B cell (primary cell): ENCODE results near the gene ZMAT2. TPM values are rescaled to one million over a fixed set of nuclear protein-coding genes. Genes with fewer than 3 reads are reported as not detected.

Experiments
- ATAC-seq: fragments of 200-7000 bp; cut with Tn5 transposase; one replicate; pipeline ENCODE4 v1.10.0; 2021; ENCODE audit warnings: low read depth, mild to moderate bottlenecking, moderate number of reproducible peaks, moderate library complexity
- CTCF ChIA-PET: fragments of 350-600 bp; sonication (Branson Sonifier 250); formaldehyde crosslinking; loops from one replicate; lab custom pipeline; 2021; ENCODE audit warnings: antibody characterized with exemption, inconsistent platforms; lab: Charles Lee
- POLR2A ChIA-PET: fragments of 350-600 bp; sonication (Branson Sonifier 250); formaldehyde crosslinking; loops from one replicate; lab custom pipeline; 2021; ENCODE audit warnings: antibody characterized with exemption; lab: Charles Lee
- DNase-seq: peaks from one replicate; pipeline ENCODE4 v3.0.0; 2013
- H2AFZ ChIP-seq: 2 replicates; pipeline ENCODE4 v1.6.1; 2012; ENCODE audit warnings: mild to moderate bottlenecking, low read depth, low read length; ENCODE audit not compliant: insufficient read depth, poor library complexity, severe bottlenecking
- H3K27ac ChIP-seq, 2 donors: 1 replicate in 1 of 2; 2 replicates in 1 of 2; pipeline ENCODE4 v1.5.1; 2012 to 2013; ENCODE audit warnings: low read length in 2 of 2, mild to moderate bottlenecking in 2 of 2, moderate library complexity in 1 of 2
- H3K27me3 ChIP-seq, 4 experiments: fragments of 200-600 bp in 1 of 4; sonication (generic) in 1 of 4; replicated peaks in 1 of 4; 1 replicate in 2 of 4; 2 replicates in 2 of 4; pipeline versions ENCODE4 v1.6.1 to v1.7.0; 2013 to 2016; ENCODE audit warnings: low read length in 3 of 4, mild to moderate bottlenecking in 2 of 4, mixed read lengths in 1 of 4, moderate library complexity in 1 of 4; ENCODE audit not compliant: insufficient read depth in 4 of 4, control insufficient read depth in 3 of 4; ENCODE audit errors: control extremely low read depth in 1 of 4
- H3K36me3 ChIP-seq, 2 experiments: replicated peaks in 1 of 2; 1 replicate in 1 of 2; 2 replicates in 1 of 2; pipeline versions ENCODE4 v1.6.1 to v1.7.1; 2013; ENCODE audit warnings: low read length in 1 of 2; ENCODE audit not compliant: insufficient read depth in 2 of 2, control insufficient read depth in 1 of 2; ENCODE audit errors: control extremely low read depth in 1 of 2, extremely low read depth in 1 of 2
- H3K4me1 ChIP-seq, 2 donors: fragments of 200-600 bp in 1 of 2; sonication (generic) in 1 of 2; 1 replicate in 1 of 2; 2 replicates in 1 of 2; pipeline versions ENCODE4 v1.5.1 to v1.6.1; 2013 to 2017; ENCODE audit warnings: low read length in 2 of 2; ENCODE audit not compliant: control insufficient read depth in 2 of 2, insufficient read depth in 2 of 2
- H3K4me2 ChIP-seq: replicated peaks from 2 replicates; pipeline ENCODE3; 2012; ENCODE audit warnings: mild to moderate bottlenecking, low read depth, low read length; ENCODE audit not compliant: poor library complexity, severe bottlenecking
- H3K4me3 ChIP-seq, 5 experiments: fragments of 200-600 bp in 1 of 5; sonication (generic) in 1 of 5; 1 replicate in 3 of 5; 2 replicates in 2 of 5; pipeline versions ENCODE4 v1.5.1 to v1.7.0; 2011 to 2016; ENCODE audit warnings: low read length in 4 of 5, mild to moderate bottlenecking in 4 of 5, low read depth in 2 of 5, control low read depth in 1 of 5, moderate library complexity in 1 of 5; ENCODE audit not compliant: insufficient read depth in 1 of 5; ENCODE audit errors: control extremely low read depth in 1 of 5, extremely low read depth in 1 of 5
- H3K79me2 ChIP-seq: fragments of 200-600 bp; sonication (generic); one replicate; pipeline ENCODE4 v1.6.0; 2016; ENCODE audit warnings: low read length; ENCODE audit not compliant: control insufficient read depth, insufficient read depth
- H3K9ac ChIP-seq: fragments of 200-600 bp; sonication (generic); 2 replicates; pipeline ENCODE4 v1.6.1; 2017; ENCODE audit warnings: mild to moderate bottlenecking, low read length, moderate library complexity
- H3K9me3 ChIP-seq, 3 donors: one replicate each; pipeline versions ENCODE4 v1.6.1 to v1.7.1; 2013; ENCODE audit warnings: low read length in 2 of 3; ENCODE audit not compliant: control insufficient read depth in 2 of 3, insufficient read depth in 1 of 3; ENCODE audit errors: control extremely low read depth in 1 of 3
- H4K20me1 ChIP-seq: 2 replicates; pipeline ENCODE4 v1.6.0; 2012; ENCODE audit warnings: mild to moderate bottlenecking, low read length; ENCODE audit not compliant: insufficient read depth, control insufficient read depth, poor library complexity, severe bottlenecking
- H3K27ac Mint-ChIP-seq: one replicate; pipeline ENCODE4 v1.8.0; 2021; ENCODE audit warnings: mixed read lengths
- H3K27me3 Mint-ChIP-seq: one replicate; pipeline ENCODE4 v1.8.0; 2021; ENCODE audit warnings: mixed read lengths
- H3K4me1 Mint-ChIP-seq: one replicate; pipeline ENCODE4 v1.8.0; 2021; ENCODE audit warnings: mixed read lengths
- H3K4me3 Mint-ChIP-seq: one replicate; pipeline ENCODE4 v1.8.0; 2021; ENCODE audit warnings: mixed read lengths
- H3K9me3 Mint-ChIP-seq: one replicate; pipeline ENCODE4 v1.8.0; 2022; ENCODE audit warnings: mixed read lengths; ENCODE audit not compliant: insufficient read depth
- EZH2 ChIP-seq: IDR thresholded peaks from 2 replicates; pipeline ENCODE4 v1.6.1; 2012; ENCODE audit warnings: borderline replicate concordance, low read depth, mild to moderate bottlenecking, moderate library complexity, low read length; ENCODE audit not compliant: insufficient read depth, poor library complexity, severe bottlenecking
- WGBS: methylation state at CpG from one replicate; pipeline ENCODE4 v1.1.5; 2013; ENCODE audit warnings: missing lambda C conversion rate; ENCODE audit not compliant: insufficient coverage; 5-methylcytosine and 5-hydroxymethylcytosine counted together
- intact Hi-C: fragments of 100-400 bp; cut with micrococcal nuclease; formaldehyde crosslinking; loops from one replicate; pipeline ENCODE4 v1.10.0; 2022
- polyA plus RNA-seq: library from polyadenylated mRNA; depleted of rRNA; stranded (reverse); fragments of >200 nt; gene quantifications from 2 replicates; pipeline ENCODE4 v1.2.3, GENCODE V29; 2012
- total RNA-seq, 2 donors: library from RNA; stranded (reverse); fragments of 120-200 nt in 1 of 2; gene quantifications; 1 replicate in 1 of 2; 2 replicates in 1 of 2; pipeline versions ENCODE4 v1.2.3 to v1.2.4, GENCODE V29; 2013 to 2022
- TF ChIP-seq, protein P1 (sequence below): fragments of 200-600 bp; IDR thresholded peaks from one replicate; pipeline ENCODE4 v1.8.0; 2022; ENCODE audit warnings: antibody characterized with exemption, mild to moderate bottlenecking

ZMAT2 gene
- total and polyA plus RNA-seq, 2 donors (not counting 1 experiment from before 2014, with no cell fraction given): 11.2 to 55.8 TPM

DNA sequence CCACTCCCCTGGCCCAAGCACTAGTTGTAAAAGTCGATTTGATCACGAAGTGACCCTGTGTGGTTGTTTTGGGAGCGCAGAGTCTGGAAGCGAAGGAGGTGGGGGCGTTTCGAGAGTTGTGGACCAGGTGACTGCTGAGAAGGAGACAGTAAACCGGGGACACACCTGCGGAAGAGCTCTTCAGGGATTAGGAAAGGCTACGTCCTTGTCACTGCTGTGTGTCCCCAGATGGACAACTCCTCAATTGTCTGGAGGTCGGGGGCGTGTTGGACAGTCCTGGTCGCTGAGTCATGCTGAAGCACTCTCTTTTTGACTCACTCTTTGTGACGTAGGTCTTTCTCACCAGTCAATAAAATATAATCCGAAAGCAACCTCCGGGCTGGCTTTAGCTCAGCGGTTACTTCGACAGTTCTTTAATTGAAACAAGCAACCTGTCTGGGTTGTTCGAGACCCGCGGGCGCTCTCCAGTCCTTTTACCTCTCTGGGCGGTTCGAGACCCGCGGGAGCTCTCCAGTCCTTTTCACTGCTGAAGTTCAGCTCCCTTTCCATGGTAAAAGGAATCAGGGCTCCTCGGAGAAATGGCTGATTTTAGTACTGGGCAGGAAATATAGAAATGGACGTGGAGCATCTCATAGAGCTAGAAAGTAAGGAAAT, 10.8 kb downstream of the ZMAT2 start:
- Histone ChIP-seq H3K9ac (peak overlapping the region; percentile 74), H3K9me3 (peaks cover 0 to 3% (median 0%) of the 10 kb centered on the region in 3 donors), H3K36me3 (peaks cover 2 to 4% of the 10 kb centered on the region in 2 experiments), H3K79me2 (no peaks in the 10 kb centered on the region), H2AFZ (peak overlapping the region; percentile 94), H3K4me2 (peak overlapping the region; percentile 68), H3K4me3 (peak overlapping the region; percentile 69 to 98 (median 73)), H4K20me1 (no peaks in the 10 kb centered on the region), H3K27ac (peak overlapping the region; percentile 64 to 78), H3K4me1 (peaks cover 5 to 11% of the 10 kb centered on the region in 2 donors), H3K27me3 (no peaks in the 10 kb centered on the region)
- H3K27me3 Mint-ChIP-seq: no peaks in the 10 kb centered on the region
- DNase-seq (peak; percentile 96), ATAC-seq (peak; percentile 85)
- CTCF ChIA-PET: interaction anchor here (0.6 to 2.0 kb wide), 14 partner anchors 9 to 853 kb away, joined by 3 to 10 read pairs (median 4); partner anchors contain the start of genes ANKHD1, HARS1, HARS2 and HBEGF
- intact Hi-C loops: loop anchor here (1.0 to 5.0 kb wide), 6 partner anchors 11 to 604 kb away; partner anchors contain the start of genes ANKHD1, APBB3, HARS1 and HARS2
- peak overlapping the region; percentile 95 for H3K4me3 Mint-ChIP-seq
- TF ChIP-seq EZH2: no peak
- TF ChIP-seq, protein P1, sequence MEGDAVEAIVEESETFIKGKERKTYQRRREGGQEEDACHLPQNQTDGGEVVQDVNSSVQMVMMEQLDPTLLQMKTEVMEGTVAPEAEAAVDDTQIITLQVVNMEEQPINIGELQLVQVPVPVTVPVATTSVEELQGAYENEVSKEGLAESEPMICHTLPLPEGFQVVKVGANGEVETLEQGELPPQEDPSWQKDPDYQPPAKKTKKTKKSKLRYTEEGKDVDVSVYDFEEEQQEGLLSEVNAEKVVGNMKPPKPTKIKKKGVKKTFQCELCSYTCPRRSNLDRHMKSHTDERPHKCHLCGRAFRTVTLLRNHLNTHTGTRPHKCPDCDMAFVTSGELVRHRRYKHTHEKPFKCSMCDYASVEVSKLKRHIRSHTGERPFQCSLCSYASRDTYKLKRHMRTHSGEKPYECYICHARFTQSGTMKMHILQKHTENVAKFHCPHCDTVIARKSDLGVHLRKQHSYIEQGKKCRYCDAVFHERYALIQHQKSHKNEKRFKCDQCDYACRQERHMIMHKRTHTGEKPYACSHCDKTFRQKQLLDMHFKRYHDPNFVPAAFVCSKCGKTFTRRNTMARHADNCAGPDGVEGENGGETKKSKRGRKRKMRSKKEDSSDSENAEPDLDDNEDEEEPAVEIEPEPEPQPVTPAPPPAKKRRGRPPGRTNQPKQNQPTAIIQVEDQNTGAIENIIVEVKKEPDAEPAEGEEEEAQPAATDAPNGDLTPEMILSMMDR: no peak
- H3K27ac Mint-ChIP-seq: peak overlapping the region; percentile 96
- H3K9me3 Mint-ChIP-seq: no peaks in the 10 kb centered on the region
- 2% methylated on average over 20 of the region's 27 CpGs for WGBS
- H3K4me1 Mint-ChIP-seq: peaks cover 14% of the 10 kb centered on the region
- POLR2A ChIA-PET: interaction anchor here (1.1 to 2.0 kb wide), 3 partner anchors 9 to 72 kb away, joined by 3 to 8 read pairs (median 5); partner anchors contain the start of genes IK, NDUFA2 and TMCO6

DNA sequence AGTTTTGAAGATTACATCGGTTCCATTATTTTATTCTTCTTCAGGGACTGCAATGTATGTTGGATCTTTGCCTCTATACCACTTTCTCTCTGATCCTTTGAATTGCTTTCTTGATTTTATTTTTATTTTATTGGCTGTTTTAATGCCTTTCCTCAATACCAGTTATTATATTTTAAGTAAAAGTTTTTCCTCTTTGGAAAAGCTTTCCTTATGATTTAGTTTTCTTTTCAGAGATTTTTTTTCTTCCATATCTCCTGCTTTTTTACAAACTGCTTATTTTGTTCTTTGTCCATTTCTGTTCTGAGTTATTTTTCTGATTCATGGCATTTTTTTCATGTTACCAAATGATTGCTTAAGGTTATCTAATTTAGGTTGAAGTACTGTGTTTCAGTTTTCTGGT, 11.5 kb downstream of the ZMAT2 start:
- H3K27me3 ChIP-seq: no peaks in the 10 kb centered on the region
- peaks cover 0 to 3% (median 0%) of the 10 kb centered on the region in 3 donors for H3K9me3 ChIP-seq
- ChIA-PET POLR2A (interaction anchor here (1.1 kb wide), 1 partner anchor 73 kb away, joined by 5 read pairs; the partner anchor contains the start of gene TMCO6), CTCF (interaction anchor here (0.9 to 2.0 kb wide), 6 partner anchors 8 to 353 kb away, joined by 3 to 10 read pairs (median 4); partner anchors contain the start of gene ANKHD1)
- H3K4me2 ChIP-seq: peak overlapping the region; percentile 68
- H3K9ac ChIP-seq: no peak overlapping the region
- H3K27ac Mint-ChIP-seq: no peak overlapping the region
- peaks cover 5 to 11% of the 10 kb centered on the region in 2 donors for H3K4me1 ChIP-seq
- WGBS: no CpG with 5 or more reads among the region's 1 CpG
- no peak overlapping the region for H2AFZ ChIP-seq
- H3K27ac ChIP-seq: no peak overlapping the region
- H3K9me3 Mint-ChIP-seq: no peaks in the 10 kb centered on the region
- H4K20me1 ChIP-seq: no peaks in the 10 kb centered on the region
- no peak overlapping the region for H3K4me3 ChIP-seq
- no peaks in the 10 kb centered on the region for H3K79me2 ChIP-seq
- peak overlapping the region; percentile 14 for H3K4me3 Mint-ChIP-seq
- intact Hi-C loops: loop anchor here (1.0 to 5.0 kb wide), 6 partner anchors 11 to 604 kb away; partner anchors contain the start of genes ANKHD1, APBB3, HARS1 and HARS2
- no peak for DNase-seq
- no peaks in the 10 kb centered on the region for H3K36me3 ChIP-seq
- H3K4me1 Mint-ChIP-seq: peaks cover 14% of the 10 kb centered on the region
- ATAC-seq: no peak
- TF ChIP-seq EZH2: no peak
- TF ChIP-seq, protein P1: no peak
- H3K27me3 Mint-ChIP-seq: no peaks in the 10 kb centered on the region
